Measurements from ENCODE around the gene CLDN1.

CLDN1 gene

DNA sequence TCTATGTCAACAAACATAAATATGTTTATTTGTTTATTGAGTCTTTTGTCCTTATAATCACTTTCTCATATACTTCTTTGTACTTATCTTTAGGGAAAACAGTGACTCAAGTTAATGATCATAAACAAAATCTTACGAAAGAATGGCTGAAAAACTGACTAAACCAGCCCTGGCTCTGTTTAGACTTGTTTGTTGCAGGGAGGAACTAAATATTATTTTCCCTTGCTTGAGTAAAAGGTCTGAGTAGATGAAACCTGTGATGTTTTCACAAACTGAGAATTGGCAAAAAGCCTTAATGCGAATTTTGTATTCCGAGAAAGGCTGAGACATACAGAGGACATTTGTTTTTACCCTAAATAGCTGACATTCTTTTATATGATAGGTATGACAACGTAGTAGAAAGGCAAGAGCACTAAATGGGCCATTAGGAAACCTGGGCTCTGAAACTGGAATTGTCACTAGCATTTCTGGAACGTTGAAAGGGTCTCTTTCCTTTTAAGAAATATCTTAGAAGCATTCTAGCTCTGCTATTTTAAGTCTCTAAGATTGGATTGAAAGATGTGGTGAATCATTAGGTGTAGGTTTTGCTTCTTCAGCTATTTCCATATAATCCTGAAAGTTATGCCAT lies 47.5 kb upstream of the CLDN1 start:
- no peaks in the 10 kb centered on the region for H4K20me1 ChIP-seq (ENCODE audit: insufficient read depth, low read length)
- no peaks in the 10 kb centered on the region for H3K9me2 ChIP-seq (replicated peaks; ENCODE audit: insufficient read depth, low read length)
- H3K36me3 ChIP-seq (replicated peaks; ENCODE audit: insufficient read depth, low read length), result no peaks in the 10 kb centered on the region
- no peak overlapping the region for H3K27ac ChIP-seq (ENCODE audit: low read length)
- no peaks in the 10 kb centered on the region for H3K27me3 ChIP-seq (replicated peaks; ENCODE audit: insufficient read depth, low read length)
- no peak for DNase-seq
- H3K9ac ChIP-seq (ENCODE audit: low read length), result no peak overlapping the region
- no peaks in the 10 kb centered on the region for H3K9me3 ChIP-seq (replicated peaks; ENCODE audit: insufficient read depth, low read length)
- TF ChIP-seq EZH2phosphoT487 (IDR thresholded peaks at IDR 0.05; ENCODE audit: low read length) (no peak), EZH2 (optimal IDR thresholded peaks at IDR 0.05; ENCODE audit: low read depth, low read length) (no peak)
- TF ChIP-seq, protein P1, sequence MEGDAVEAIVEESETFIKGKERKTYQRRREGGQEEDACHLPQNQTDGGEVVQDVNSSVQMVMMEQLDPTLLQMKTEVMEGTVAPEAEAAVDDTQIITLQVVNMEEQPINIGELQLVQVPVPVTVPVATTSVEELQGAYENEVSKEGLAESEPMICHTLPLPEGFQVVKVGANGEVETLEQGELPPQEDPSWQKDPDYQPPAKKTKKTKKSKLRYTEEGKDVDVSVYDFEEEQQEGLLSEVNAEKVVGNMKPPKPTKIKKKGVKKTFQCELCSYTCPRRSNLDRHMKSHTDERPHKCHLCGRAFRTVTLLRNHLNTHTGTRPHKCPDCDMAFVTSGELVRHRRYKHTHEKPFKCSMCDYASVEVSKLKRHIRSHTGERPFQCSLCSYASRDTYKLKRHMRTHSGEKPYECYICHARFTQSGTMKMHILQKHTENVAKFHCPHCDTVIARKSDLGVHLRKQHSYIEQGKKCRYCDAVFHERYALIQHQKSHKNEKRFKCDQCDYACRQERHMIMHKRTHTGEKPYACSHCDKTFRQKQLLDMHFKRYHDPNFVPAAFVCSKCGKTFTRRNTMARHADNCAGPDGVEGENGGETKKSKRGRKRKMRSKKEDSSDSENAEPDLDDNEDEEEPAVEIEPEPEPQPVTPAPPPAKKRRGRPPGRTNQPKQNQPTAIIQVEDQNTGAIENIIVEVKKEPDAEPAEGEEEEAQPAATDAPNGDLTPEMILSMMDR (IDR thresholded peaks at IDR 0.05; ENCODE audit: low read length), result no peak
- H3K4me2 ChIP-seq (ENCODE audit: low read depth, low read length), result no peak overlapping the region
- H3F3A ChIP-seq (ENCODE audit: insufficient read depth, low read length), result no peaks in the 10 kb centered on the region
- no peaks in the 10 kb centered on the region for H3K79me2 ChIP-seq (ENCODE audit: low read length)
- no peaks in the 10 kb centered on the region for H3K4me1 ChIP-seq (ENCODE audit: low read length)
- no peak overlapping the region for H2AFZ ChIP-seq (ENCODE audit: low read length)
- H3K4me3 ChIP-seq (ENCODE audit: low read length), result no peak overlapping the region

DNA sequence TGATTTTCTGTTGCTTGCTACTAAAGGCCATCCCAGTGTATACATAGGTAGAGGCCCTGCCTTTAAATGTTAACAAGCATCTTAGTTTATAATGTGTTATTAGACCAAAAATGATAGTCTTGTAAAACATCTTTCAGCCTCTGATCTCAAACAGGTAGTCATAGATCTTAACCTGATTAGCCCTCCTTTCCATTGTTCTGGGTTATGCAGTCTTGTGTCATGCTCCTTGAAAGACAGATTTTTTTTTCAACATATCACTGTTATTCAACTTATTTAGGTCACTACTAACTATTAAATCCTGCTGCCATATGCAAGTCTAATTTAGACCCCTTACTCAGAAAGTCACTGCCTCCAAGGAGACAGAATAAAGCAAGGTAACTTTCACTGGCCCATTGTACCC lies 46.6 kb upstream of the CLDN1 start:
- Histone ChIP-seq H3K4me2 (ENCODE audit: low read depth, low read length) (no peak overlapping the region), H3K27me3 (replicated peaks; ENCODE audit: insufficient read depth, low read length) (no peaks in the 10 kb centered on the region), H3K9ac (ENCODE audit: low read length) (no peak overlapping the region), H2AFZ (ENCODE audit: low read length) (no peak overlapping the region), H3F3A (ENCODE audit: insufficient read depth, low read length) (no peaks in the 10 kb centered on the region), H3K36me3 (replicated peaks; ENCODE audit: insufficient read depth, low read length) (no peaks in the 10 kb centered on the region), H3K9me2 (replicated peaks; ENCODE audit: insufficient read depth, low read length) (no peaks in the 10 kb centered on the region), H3K9me3 (replicated peaks; ENCODE audit: insufficient read depth, low read length) (no peaks in the 10 kb centered on the region), H3K79me2 (ENCODE audit: low read length) (no peaks in the 10 kb centered on the region), H4K20me1 (ENCODE audit: insufficient read depth, low read length) (no peaks in the 10 kb centered on the region), H3K27ac (ENCODE audit: low read length) (no peak overlapping the region), H3K4me1 (ENCODE audit: low read length) (no peaks in the 10 kb centered on the region), H3K4me3 (ENCODE audit: low read length) (no peak overlapping the region)
- no peak for DNase-seq
- TF ChIP-seq EZH2 (optimal IDR thresholded peaks at IDR 0.05; ENCODE audit: low read depth, low read length), result no peak
- TF ChIP-seq EZH2phosphoT487 (IDR thresholded peaks at IDR 0.05; ENCODE audit: low read length), result no peak
- TF ChIP-seq, protein P1 (IDR thresholded peaks at IDR 0.05; ENCODE audit: low read length), result no peak

DNA sequence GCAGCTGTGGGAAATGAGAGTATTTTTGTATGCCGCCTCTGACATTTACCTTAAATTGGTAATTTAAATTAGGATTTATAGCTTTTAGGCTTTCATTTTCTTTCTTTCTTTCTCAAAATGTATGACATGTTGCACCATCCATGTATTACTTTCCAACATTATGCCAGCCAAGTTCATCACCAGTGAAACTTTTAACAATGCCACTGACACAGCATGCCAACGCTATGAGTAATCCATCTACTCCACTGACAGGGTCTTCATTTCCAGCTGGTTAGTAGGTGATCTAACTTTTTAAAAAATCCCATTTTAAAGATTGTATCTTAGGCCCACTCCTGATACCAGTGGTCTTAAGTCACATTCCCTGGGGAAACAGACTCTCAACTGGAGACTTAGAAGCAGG lies 43.9 kb upstream of the CLDN1 start:
- Histone ChIP-seq H3K36me3 (replicated peaks; ENCODE audit: insufficient read depth, low read length) (no peaks in the 10 kb centered on the region), H3K27ac (ENCODE audit: low read length) (no peak overlapping the region), H3K79me2 (ENCODE audit: low read length) (no peaks in the 10 kb centered on the region), H3K9ac (ENCODE audit: low read length) (no peak overlapping the region), H3K4me2 (ENCODE audit: low read depth, low read length) (no peak overlapping the region), H4K20me1 (ENCODE audit: insufficient read depth, low read length) (no peaks in the 10 kb centered on the region), H3K4me3 (ENCODE audit: low read length) (no peak overlapping the region), H2AFZ (ENCODE audit: low read length) (no peak overlapping the region), H3F3A (ENCODE audit: insufficient read depth, low read length) (no peaks in the 10 kb centered on the region), H3K9me3 (replicated peaks; ENCODE audit: insufficient read depth, low read length) (no peaks in the 10 kb centered on the region), H3K9me2 (replicated peaks; ENCODE audit: insufficient read depth, low read length) (no peaks in the 10 kb centered on the region), H3K27me3 (replicated peaks; ENCODE audit: insufficient read depth, low read length) (no peaks in the 10 kb centered on the region), H3K4me1 (ENCODE audit: low read length) (no peaks in the 10 kb centered on the region)
- TF ChIP-seq EZH2 (optimal IDR thresholded peaks at IDR 0.05; ENCODE audit: low read depth, low read length), result no peak
- TF ChIP-seq, protein P1 (IDR thresholded peaks at IDR 0.05; ENCODE audit: low read length), result no peak
- no peak for TF ChIP-seq EZH2phosphoT487 (IDR thresholded peaks at IDR 0.05; ENCODE audit: low read length)
- DNase-seq, result no peak

Measured in MM.1S (cell line).